Panc1 (cell line): Measurements from ENCODE around the gene ZDHHC11. TPM values are rescaled to one million over a fixed set of nuclear protein-coding genes. Genes with fewer than 3 reads are reported as not detected.

Source experiments
- ATAC-seq: fragments of 200-7000 bp; cut with Tn5 transposase; 2 replicates; pipeline ENCODE4 v1.9.1; 2020; ENCODE audit warnings: mild to moderate bottlenecking, moderate library complexity
- BruUV-seq: library from RNA; stranded (reverse); fragments of 400-500 nt; replicated peaks from 2 replicates; lab custom pipeline; 2021; lab: Mats Ljungman, UMichigan
- CTCF ChIA-PET: fragments of 300-600 bp; sonication (Branson Sonifier 250); formaldehyde crosslinking; loops from one replicate; lab custom pipeline; 2022; ENCODE audit warnings: antibody characterized with exemption; lab: Charles Lee
- POLR2A ChIA-PET: fragments of 300-600 bp; sonication (Branson Sonifier 250); formaldehyde crosslinking; loops from one replicate; lab custom pipeline; 2022; ENCODE audit warnings: antibody characterized with exemption; lab: Charles Lee
- DNase-seq: peaks from one replicate; pipeline ENCODE4 v3.0.0-alpha.2; 2010; ENCODE audit warnings: low read depth, low spot score
- H3K27ac ChIP-seq: 2 replicates; pipeline ENCODE4 v1.5.1; 2011; ENCODE audit warnings: mild to moderate bottlenecking, low read length, inconsistent platforms
- H3K27me3 ChIP-seq: fragments of 200-500 bp; sonication (Bioruptor generic); 2 replicates; pipeline ENCODE4 v1.6.0; 2014; ENCODE audit warnings: low read length, inconsistent platforms; ENCODE audit not compliant: control insufficient read depth, insufficient read depth
- H3K36me3 ChIP-seq: fragments of 200-500 bp; sonication (Bioruptor generic); 2 replicates; pipeline ENCODE4 v1.5.1; 2014; ENCODE audit warnings: inconsistent platforms, mild to moderate bottlenecking, low read length, moderate library complexity; ENCODE audit not compliant: control insufficient read depth, insufficient read depth
- H3K4me1 ChIP-seq: 2 replicates; pipeline ENCODE4 v1.5.1; 2011; ENCODE audit warnings: inconsistent platforms, mild to moderate bottlenecking, low read length, moderate library complexity; ENCODE audit not compliant: control insufficient read depth, insufficient read depth
- H3K4me3 ChIP-seq, 2 experiments: 2 replicates each; pipeline ENCODE4 v1.5.1; 2011 to 2012; ENCODE audit warnings: low read depth in 2 of 2, low read length in 2 of 2, mild to moderate bottlenecking in 2 of 2, inconsistent platforms in 1 of 2, moderate library complexity in 1 of 2
- H3K9me3 ChIP-seq: fragments of 200-500 bp; sonication (Bioruptor generic); 2 replicates; pipeline ENCODE4 v1.5.1; 2014; ENCODE audit warnings: low read depth, mild to moderate bottlenecking, inconsistent platforms, low read length, moderate library complexity; ENCODE audit not compliant: control insufficient read depth, insufficient read depth
- POLR2AphosphoS5 ChIP-seq: IDR thresholded peaks from 2 replicates; pipeline ENCODE4 v1.6.1; 2012; ENCODE audit warnings: mild to moderate bottlenecking, low read depth, low read length, moderate library complexity
- SIN3A ChIP-seq: IDR thresholded peaks from 2 replicates; pipeline ENCODE4 v1.6.1; 2012; ENCODE audit warnings: low read depth, mild to moderate bottlenecking, low read length, moderate library complexity, borderline replicate concordance; ENCODE audit not compliant: insufficient read depth
- TCF7L2 ChIP-seq: IDR thresholded peaks from 2 replicates; pipeline ENCODE4 v1.6.1; 2011; ENCODE audit warnings: mild to moderate bottlenecking, low read depth, low read length, inconsistent platforms
- in situ Hi-C: cut with HindIII; loops from 2 replicates; pipeline ENCODE4 v1.10.0; 2016; ENCODE audit warnings: low sequenced_read_pairs, low pct_unique_long_range_greater_than_20kb
- intact Hi-C: fragments of 100-400 bp; cut with micrococcal nuclease; formaldehyde crosslinking; loops from one replicate; pipeline ENCODE4 v1.10.0; 2022; ENCODE audit not compliant: unreplicated experiment
- total RNA-seq: library from RNA; stranded (reverse); gene quantifications from one replicate; pipeline ENCODE4 v1.2.1, GENCODE V29; 2021; ENCODE audit not compliant: unreplicated experiment
- TF ChIP-seq, protein P1 (sequence below), 2 experiments: IDR thresholded peaks; 2 replicates each; pipeline ENCODE4 v1.6.1; 2011 to 2012; ENCODE audit warnings: low read depth in 2 of 2, control low read depth in 1 of 2, low read length in 1 of 2, mild to moderate bottlenecking in 1 of 2, moderate library complexity in 1 of 2; ENCODE audit not compliant: insufficient read depth in 1 of 2
- TF ChIP-seq, protein P2 (sequence below): fragments of 450-650 bp; IDR thresholded peaks from 2 replicates; pipeline ENCODE4 v1.5.1; 2017; ENCODE audit warnings: mild to moderate bottlenecking

ZDHHC11 gene
- total RNA-seq, 1 experiment from 2014 or later, result 3.0 TPM

DNA sequence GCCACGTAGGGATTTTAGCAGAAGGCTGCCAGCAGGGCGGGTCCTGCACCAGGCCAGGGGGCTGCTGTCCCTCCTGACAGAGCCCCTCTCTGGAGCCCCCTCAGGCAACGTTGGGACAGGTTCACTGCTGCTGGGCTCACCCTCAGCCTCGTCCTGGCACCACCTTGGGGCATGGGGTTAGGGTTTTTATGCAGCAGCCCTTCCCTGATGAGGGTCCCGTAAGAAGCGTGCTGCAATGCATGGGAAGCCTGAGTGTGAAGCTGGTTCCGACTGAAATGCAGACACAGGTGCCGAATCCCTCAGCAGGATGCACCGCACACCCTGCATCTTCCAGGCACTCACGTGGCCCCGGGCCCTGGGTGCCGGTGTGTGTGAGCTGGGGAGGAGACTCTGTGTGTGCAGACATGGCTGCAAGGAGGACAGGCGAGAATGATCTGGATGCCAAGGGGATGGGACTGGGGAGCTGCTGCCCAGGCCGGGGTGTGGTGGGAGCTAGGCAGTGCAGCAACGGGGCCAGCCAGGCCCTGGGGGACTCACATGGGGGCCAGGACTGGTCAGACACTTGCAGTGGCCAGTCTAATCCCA is 93.3 kb downstream of the ZDHHC11 start:
- TF ChIP-seq, protein P1, sequence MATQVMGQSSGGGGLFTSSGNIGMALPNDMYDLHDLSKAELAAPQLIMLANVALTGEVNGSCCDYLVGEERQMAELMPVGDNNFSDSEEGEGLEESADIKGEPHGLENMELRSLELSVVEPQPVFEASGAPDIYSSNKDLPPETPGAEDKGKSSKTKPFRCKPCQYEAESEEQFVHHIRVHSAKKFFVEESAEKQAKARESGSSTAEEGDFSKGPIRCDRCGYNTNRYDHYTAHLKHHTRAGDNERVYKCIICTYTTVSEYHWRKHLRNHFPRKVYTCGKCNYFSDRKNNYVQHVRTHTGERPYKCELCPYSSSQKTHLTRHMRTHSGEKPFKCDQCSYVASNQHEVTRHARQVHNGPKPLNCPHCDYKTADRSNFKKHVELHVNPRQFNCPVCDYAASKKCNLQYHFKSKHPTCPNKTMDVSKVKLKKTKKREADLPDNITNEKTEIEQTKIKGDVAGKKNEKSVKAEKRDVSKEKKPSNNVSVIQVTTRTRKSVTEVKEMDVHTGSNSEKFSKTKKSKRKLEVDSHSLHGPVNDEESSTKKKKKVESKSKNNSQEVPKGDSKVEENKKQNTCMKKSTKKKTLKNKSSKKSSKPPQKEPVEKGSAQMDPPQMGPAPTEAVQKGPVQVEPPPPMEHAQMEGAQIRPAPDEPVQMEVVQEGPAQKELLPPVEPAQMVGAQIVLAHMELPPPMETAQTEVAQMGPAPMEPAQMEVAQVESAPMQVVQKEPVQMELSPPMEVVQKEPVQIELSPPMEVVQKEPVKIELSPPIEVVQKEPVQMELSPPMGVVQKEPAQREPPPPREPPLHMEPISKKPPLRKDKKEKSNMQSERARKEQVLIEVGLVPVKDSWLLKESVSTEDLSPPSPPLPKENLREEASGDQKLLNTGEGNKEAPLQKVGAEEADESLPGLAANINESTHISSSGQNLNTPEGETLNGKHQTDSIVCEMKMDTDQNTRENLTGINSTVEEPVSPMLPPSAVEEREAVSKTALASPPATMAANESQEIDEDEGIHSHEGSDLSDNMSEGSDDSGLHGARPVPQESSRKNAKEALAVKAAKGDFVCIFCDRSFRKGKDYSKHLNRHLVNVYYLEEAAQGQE (IDR thresholded peaks at IDR 0.05; ENCODE audit: insufficient read depth in 1 of 2, low read depth in 2 of 2, low read length in 1 of 2), result no peak
- TF ChIP-seq POLR2AphosphoS5 (no peak), TCF7L2 (no peak), SIN3A (no peak)
- TF ChIP-seq, protein P2, sequence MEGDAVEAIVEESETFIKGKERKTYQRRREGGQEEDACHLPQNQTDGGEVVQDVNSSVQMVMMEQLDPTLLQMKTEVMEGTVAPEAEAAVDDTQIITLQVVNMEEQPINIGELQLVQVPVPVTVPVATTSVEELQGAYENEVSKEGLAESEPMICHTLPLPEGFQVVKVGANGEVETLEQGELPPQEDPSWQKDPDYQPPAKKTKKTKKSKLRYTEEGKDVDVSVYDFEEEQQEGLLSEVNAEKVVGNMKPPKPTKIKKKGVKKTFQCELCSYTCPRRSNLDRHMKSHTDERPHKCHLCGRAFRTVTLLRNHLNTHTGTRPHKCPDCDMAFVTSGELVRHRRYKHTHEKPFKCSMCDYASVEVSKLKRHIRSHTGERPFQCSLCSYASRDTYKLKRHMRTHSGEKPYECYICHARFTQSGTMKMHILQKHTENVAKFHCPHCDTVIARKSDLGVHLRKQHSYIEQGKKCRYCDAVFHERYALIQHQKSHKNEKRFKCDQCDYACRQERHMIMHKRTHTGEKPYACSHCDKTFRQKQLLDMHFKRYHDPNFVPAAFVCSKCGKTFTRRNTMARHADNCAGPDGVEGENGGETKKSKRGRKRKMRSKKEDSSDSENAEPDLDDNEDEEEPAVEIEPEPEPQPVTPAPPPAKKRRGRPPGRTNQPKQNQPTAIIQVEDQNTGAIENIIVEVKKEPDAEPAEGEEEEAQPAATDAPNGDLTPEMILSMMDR, result no peak
- no TSS peak for BruUV-seq
- POLR2A ChIA-PET, result interaction anchor here (0.6 kb wide), 1 partner anchor 16 kb away, joined by 4 read pairs; no protein-coding TSS in a partner anchor
- in situ Hi-C loops (no loop called here), intact Hi-C loops (no loop called here)
- H3K27me3 ChIP-seq, result no peaks in the 10 kb centered on the region
- peaks cover 8% of the 10 kb centered on the region; the same call in 1 of the 2 replicates for H3K4me1 ChIP-seq
- H3K27ac ChIP-seq, result no peak overlapping the region
- CTCF ChIA-PET, result interaction anchor here (0.6 kb wide), 1 partner anchor 115 kb away, joined by 3 read pairs; no protein-coding TSS in a partner anchor
- no peaks in the 10 kb centered on the region for H3K9me3 ChIP-seq
- H3K36me3 ChIP-seq, result no peaks in the 10 kb centered on the region
- no peak for ATAC-seq
- no peak overlapping the region for H3K4me3 ChIP-seq
- no peak for DNase-seq

DNA sequence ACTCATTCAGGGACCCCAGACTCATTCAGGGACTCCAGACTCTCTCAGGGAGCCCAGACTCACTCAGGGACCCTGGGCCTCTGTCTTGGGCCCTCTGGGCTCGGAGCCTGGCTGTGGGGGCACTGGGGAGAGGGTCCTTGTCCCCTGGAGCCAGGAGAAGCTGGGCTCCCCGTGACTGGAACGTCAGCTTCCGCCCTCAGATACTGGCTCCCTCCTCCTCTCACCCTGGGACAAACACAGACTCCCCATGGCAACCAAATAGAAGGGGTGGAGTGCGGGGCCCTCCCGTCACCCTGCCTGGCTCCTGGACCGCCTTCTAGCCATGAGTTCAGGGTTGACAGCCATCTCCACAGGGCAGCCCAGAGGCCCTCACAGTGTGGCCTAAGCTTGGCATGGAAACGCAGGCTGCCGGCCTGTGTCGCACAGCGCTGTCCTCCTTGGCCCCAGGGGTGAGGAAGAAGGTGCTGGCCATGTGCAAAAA is 93.9 kb downstream of the ZDHHC11 start:
- POLR2A ChIA-PET, result interaction anchor here (0.6 kb wide), 1 partner anchor 97 kb away, joined by 8 read pairs; no protein-coding TSS in a partner anchor
- TF ChIP-seq, protein P1 (IDR thresholded peaks at IDR 0.05; ENCODE audit: insufficient read depth in 1 of 2, low read depth in 2 of 2, low read length in 1 of 2), result no peak
- TF ChIP-seq, protein P2, result no peak
- TF ChIP-seq TCF7L2 (no peak), SIN3A (no peak), POLR2AphosphoS5 (no peak)
- DNase-seq, result no peak
- intact Hi-C loops (no loop called here), in situ Hi-C loops (no loop called here)
- BruUV-seq, result no TSS peak
- no peaks in the 10 kb centered on the region for H3K36me3 ChIP-seq
- H3K27me3 ChIP-seq, result no peaks in the 10 kb centered on the region
- no peaks in the 10 kb centered on the region for H3K9me3 ChIP-seq
- no peak overlapping the region for H3K4me3 ChIP-seq
- ATAC-seq, result no peak
- H3K4me1 ChIP-seq, result peaks cover 8% of the 10 kb centered on the region; the same call in 1 of the 2 replicates
- CTCF ChIA-PET, result no interaction called here
- no peak overlapping the region for H3K27ac ChIP-seq
